HCT116 (cell line): ENCODE data around the gene HES2. TPM values are rescaled to one million over a fixed set of nuclear protein-coding genes. Genes with fewer than 3 reads are reported as not detected.

Experiments used
- ATAC-seq: fragments of 200-7000 bp; cut with Tn5 transposase; 2 replicates; pipeline ENCODE4 v1.9.1; 2020; ENCODE audit warnings: mild to moderate bottlenecking, moderate library complexity
- BruUV-seq: library from RNA; stranded (reverse); fragments of 400-500 nt; replicated peaks from 2 replicates; lab custom pipeline; 2021; lab: Mats Ljungman, UMichigan
- CTCF ChIA-PET: fragments of 300-600 bp; sonication (Branson Sonifier 250); formaldehyde crosslinking; loops from one replicate; lab custom pipeline; 2021; ENCODE audit warnings: antibody characterized with exemption; lab: Charles Lee
- POLR2A ChIA-PET: fragments of 300-600, 350-600 bp; sonication (Branson Sonifier 250); formaldehyde crosslinking; loops from one replicate; lab custom pipeline; 2021; ENCODE audit warnings: antibody characterized with exemption; lab: Charles Lee
- RAD21 ChIA-PET, 2 experiments: fragments of 300-600 bp; sonication (Branson Sonifier 250); formaldehyde crosslinking; loops; one replicate each; lab custom pipeline; 2023; ENCODE audit warnings: low total read pairs in 2 of 2; ENCODE audit not compliant: uncharacterized antibody in 2 of 2, unreplicated experiment in 2 of 2, low non-redundant PET in 1 of 2; lab: Charles Lee
- DNase-seq: peaks from one replicate; pipeline ENCODE4 v3.0.0-alpha.2; 2010; ENCODE audit warnings: low read depth, low spot score
- H2AFZ ChIP-seq: fragments of 200-600 bp; shearing (Covaris generic), sonication (generic); 2 replicates; pipeline ENCODE4 v1.6.1; 2017; ENCODE audit warnings: low read depth, mixed run types, mixed read lengths, antibody characterized with exemption, low read length; ENCODE audit not compliant: poor library complexity, severe bottlenecking
- H3K27ac ChIP-seq: 2 replicates; pipeline ENCODE4 v1.5.1; 2012; ENCODE audit warnings: low read depth, low read length
- H3K27me3 ChIP-seq: fragments of 200-600 bp; sonication (generic); 2 replicates; pipeline ENCODE4 v1.6.1; 2016; ENCODE audit warnings: mixed run types, low read length, mixed read lengths; ENCODE audit not compliant: insufficient read depth
- H3K36me3 ChIP-seq, 2 experiments: fragments of 200-500 bp in 1 of 2; fragments of 200-600 bp in 1 of 2; sonication (Bioruptor generic) in 1 of 2; sonication (generic) in 1 of 2; 2 replicates each; pipeline versions ENCODE4 v1.5.1 to v1.6.1; 2014 to 2016; ENCODE audit warnings: low read length in 2 of 2, inconsistent platforms in 1 of 2, mixed read lengths in 1 of 2, mixed run types in 1 of 2; ENCODE audit not compliant: insufficient read depth in 2 of 2, control insufficient read depth in 1 of 2
- H3K4me1 ChIP-seq, 2 experiments: fragments of 200-600 bp in 1 of 2; sonication (generic) in 1 of 2; 2 replicates each; pipeline versions ENCODE4 v1.5.1 to v1.6.1; 2012 to 2017; ENCODE audit warnings: low read length in 2 of 2, inconsistent platforms in 1 of 2, mild to moderate bottlenecking in 1 of 2, mixed read lengths in 1 of 2, mixed run types in 1 of 2, moderate library complexity in 1 of 2; ENCODE audit not compliant: insufficient read depth in 2 of 2, control insufficient read depth in 1 of 2
- H3K4me2 ChIP-seq: fragments of 200-600 bp; sonication (generic); 2 replicates; pipeline ENCODE4 v1.6.1; 2017; ENCODE audit warnings: mixed run types, low read length, mixed read lengths
- H3K4me3 ChIP-seq, 2 experiments: fragments of 200-600 bp in 1 of 2; sonication (generic) in 1 of 2; replicated peaks in 1 of 2; 2 replicates each; pipeline ENCODE4 v1.5.1; 2011 to 2016; ENCODE audit warnings: low read length in 2 of 2, control low read depth in 1 of 2, low read depth in 1 of 2, mild to moderate bottlenecking in 1 of 2, mixed read lengths in 1 of 2, mixed run types in 1 of 2
- H3K79me2 ChIP-seq: fragments of 200-600 bp; sonication (generic); 2 replicates; pipeline ENCODE4 v1.6.1; 2017; ENCODE audit warnings: mild to moderate bottlenecking, mixed run types, low read length, moderate library complexity, mixed read lengths; ENCODE audit not compliant: insufficient read depth
- H3K9ac ChIP-seq: fragments of 200-600 bp; sonication (generic); 2 replicates; pipeline ENCODE4 v1.6.1; 2016; ENCODE audit warnings: low read length, mixed read lengths
- H3K9me2 ChIP-seq: fragments of 200-600 bp; sonication (generic), shearing (Covaris generic); 2 replicates; pipeline ENCODE4 v1.6.1; 2017; ENCODE audit warnings: mixed run types, mild to moderate bottlenecking, moderate library complexity; ENCODE audit not compliant: insufficient read depth
- H3K9me3 ChIP-seq, 2 experiments: fragments of 200-500 bp in 1 of 2; fragments of 200-600 bp in 1 of 2; sonication (Bioruptor generic) in 1 of 2; sonication (generic) in 1 of 2; 2 replicates each; pipeline ENCODE4 v1.6.1; 2014 to 2017; ENCODE audit warnings: low read length in 2 of 2, mixed read lengths in 2 of 2, inconsistent platforms in 1 of 2, low read depth in 1 of 2, mild to moderate bottlenecking in 1 of 2, mixed run types in 1 of 2, moderate library complexity in 1 of 2; ENCODE audit not compliant: control insufficient read depth in 1 of 2, insufficient read depth in 1 of 2
- H4K20me1 ChIP-seq: fragments of 200-600 bp; sonication (generic), shearing (Covaris generic); 2 replicates; pipeline ENCODE4 v1.6.1; 2017; ENCODE audit warnings: mixed run types, mild to moderate bottlenecking, moderate library complexity; ENCODE audit not compliant: insufficient read depth
- CEBPB ChIP-seq: IDR thresholded peaks from 2 replicates; pipeline ENCODE4 v1.6.1; 2012; ENCODE audit warnings: low read depth
- EGR1 ChIP-seq: IDR thresholded peaks from 2 replicates; pipeline ENCODE4 v1.6.1; 2012; ENCODE audit warnings: low read depth
- EZH2phosphoT487 ChIP-seq: fragments of 200-600 bp; IDR thresholded peaks from 2 replicates; pipeline ENCODE4 v1.6.1; 2018; ENCODE audit warnings: antibody characterized with exemption, borderline replicate concordance
- FOSL1 ChIP-seq: IDR thresholded peaks from 2 replicates; pipeline ENCODE4 v1.6.1; 2012; ENCODE audit warnings: low read depth
- JUND ChIP-seq: IDR thresholded peaks from 2 replicates; pipeline ENCODE4 v1.6.1; 2012
- POLR2AphosphoS5 ChIP-seq: IDR thresholded peaks from 2 replicates; pipeline ENCODE4 v1.6.1; 2011; ENCODE audit warnings: mild to moderate bottlenecking, low read depth, low read length, moderate library complexity
- SIN3A ChIP-seq: IDR thresholded peaks from 2 replicates; pipeline ENCODE4 v1.6.1; 2012; ENCODE audit warnings: low read depth
- SP1 ChIP-seq: IDR thresholded peaks from 2 replicates; pipeline ENCODE4 v1.6.1; 2012; ENCODE audit warnings: low read depth
- SRF ChIP-seq: IDR thresholded peaks from 2 replicates; pipeline ENCODE4 v1.6.1; 2012; ENCODE audit warnings: low read depth
- TCF7L2 ChIP-seq: IDR thresholded peaks from 2 replicates; pipeline ENCODE4 v1.7.0; 2011; ENCODE audit warnings: borderline replicate concordance, inconsistent platforms; ENCODE audit not compliant: insufficient read depth, insufficient read length; ENCODE audit errors: extremely low read depth
- YY1 ChIP-seq: IDR thresholded peaks from 2 replicates; pipeline ENCODE4 v1.6.1; 2011; ENCODE audit warnings: low read length, low read depth, moderate library complexity, mild to moderate bottlenecking; ENCODE audit not compliant: insufficient replicate concordance; ENCODE audit errors: extremely low read depth
- ZNF274 ChIP-seq: fragments of 200-500 bp; sonication (Bioruptor generic); IDR thresholded peaks from 2 replicates; pipeline ENCODE4 v1.6.1; 2014; ENCODE audit warnings: mild to moderate bottlenecking, low read depth, low read length, inconsistent platforms
- intact Hi-C: fragments of 100-400 bp; cut with micrococcal nuclease; formaldehyde crosslinking; loops from 2 replicates; pipeline ENCODE4 v1.10.0; 2022
- total RNA-seq: library from RNA; stranded (reverse); gene quantifications from one replicate; pipeline ENCODE4 v1.2.1, GENCODE V29; 2021; ENCODE audit not compliant: unreplicated experiment
- TF ChIP-seq, protein P1 (sequence below), 3 experiments: fragments of 200-600 bp in 1 of 3; sonication (generic) in 1 of 3; IDR thresholded peaks in 2 of 3; conservative IDR thresholded peaks in 1 of 3; 2 replicates each; pipeline ENCODE4 v1.5.1; 2012 to 2017; ENCODE audit warnings: low read depth in 2 of 3, low read length in 2 of 3, antibody characterized with exemption in 1 of 3, borderline replicate concordance in 1 of 3, control low read depth in 1 of 3, mild to moderate bottlenecking in 1 of 3, mixed read lengths in 1 of 3, mixed run types in 1 of 3, moderate library complexity in 1 of 3; ENCODE audit not compliant: insufficient read depth in 1 of 3
- TF ChIP-seq, protein P2 (sequence below): IDR thresholded peaks from 2 replicates; pipeline ENCODE4 v1.6.1; 2012
- TF ChIP-seq, protein P3 (sequence below): IDR thresholded peaks from 2 replicates; pipeline ENCODE4 v1.6.1; 2012; ENCODE audit warnings: low read depth
- TF ChIP-seq, protein P4 (sequence below): IDR thresholded peaks from 2 replicates; pipeline ENCODE4 v1.6.1; 2012

The HES2 gene
- total RNA-seq, 1 experiment from 2014 or later = 8.4 TPM

DNA sequence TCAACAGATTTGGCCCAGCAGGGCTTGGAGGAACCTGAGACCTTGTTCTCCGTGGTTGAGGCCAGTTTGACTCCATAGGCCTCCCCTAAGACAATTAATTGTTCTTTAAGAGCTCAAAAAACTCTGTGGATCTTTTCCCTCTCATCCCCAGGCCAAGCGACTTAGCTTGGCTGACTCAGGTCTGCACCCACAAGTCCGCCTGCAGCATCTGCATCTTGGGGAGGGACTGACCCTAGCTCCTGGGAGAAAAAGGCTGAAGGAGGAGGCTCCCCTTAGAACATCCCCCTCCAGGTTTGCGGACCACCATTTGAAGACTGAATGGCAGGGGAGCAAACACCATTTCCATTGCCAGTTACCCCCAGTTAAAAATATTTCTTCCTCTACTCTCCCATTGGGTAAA lies 1.5 kb upstream of the HES2 start:
- Histone ChIP-seq H3K9me3 (no peaks in the 10 kb centered on the region), H4K20me1 (no peaks in the 10 kb centered on the region), H3K4me1 (peaks cover 44 to 87% of the 10 kb centered on the region in 2 experiments), H2AFZ (no peak overlapping the region), H3K27me3 (no peaks in the 10 kb centered on the region), H3K79me2 (peaks cover 6% of the 10 kb centered on the region; the same call in 1 of the 2 replicates), H3K9me2 (no peaks in the 10 kb centered on the region), H3K36me3 (no peaks in the 10 kb centered on the region)
- ChIA-PET POLR2A (no interaction called here), CTCF (interaction anchor here (1.4 to 3.5 kb wide), 2 partner anchors 18 to 175 kb away, joined by 3 to 105 read pairs; no protein-coding TSS in a partner anchor)
- intact Hi-C loops = no loop called here
- no peak for DNase-seq
- TF ChIP-seq SRF (no peak), POLR2AphosphoS5 (no peak), YY1 (no peak), SIN3A (no peak), CEBPB (no peak), EZH2phosphoT487 (no peak), SP1 (no peak), FOSL1 (no peak), JUND (no peak), ZNF274 (no peak), EGR1 (no peak), TCF7L2 (no peak)
- TF ChIP-seq, protein P1, sequence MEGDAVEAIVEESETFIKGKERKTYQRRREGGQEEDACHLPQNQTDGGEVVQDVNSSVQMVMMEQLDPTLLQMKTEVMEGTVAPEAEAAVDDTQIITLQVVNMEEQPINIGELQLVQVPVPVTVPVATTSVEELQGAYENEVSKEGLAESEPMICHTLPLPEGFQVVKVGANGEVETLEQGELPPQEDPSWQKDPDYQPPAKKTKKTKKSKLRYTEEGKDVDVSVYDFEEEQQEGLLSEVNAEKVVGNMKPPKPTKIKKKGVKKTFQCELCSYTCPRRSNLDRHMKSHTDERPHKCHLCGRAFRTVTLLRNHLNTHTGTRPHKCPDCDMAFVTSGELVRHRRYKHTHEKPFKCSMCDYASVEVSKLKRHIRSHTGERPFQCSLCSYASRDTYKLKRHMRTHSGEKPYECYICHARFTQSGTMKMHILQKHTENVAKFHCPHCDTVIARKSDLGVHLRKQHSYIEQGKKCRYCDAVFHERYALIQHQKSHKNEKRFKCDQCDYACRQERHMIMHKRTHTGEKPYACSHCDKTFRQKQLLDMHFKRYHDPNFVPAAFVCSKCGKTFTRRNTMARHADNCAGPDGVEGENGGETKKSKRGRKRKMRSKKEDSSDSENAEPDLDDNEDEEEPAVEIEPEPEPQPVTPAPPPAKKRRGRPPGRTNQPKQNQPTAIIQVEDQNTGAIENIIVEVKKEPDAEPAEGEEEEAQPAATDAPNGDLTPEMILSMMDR (IDR thresholded peaks at IDR 0.05 in 2 of 3, conservative IDR thresholded peaks at IDR 0.05 in 1 of 3; ENCODE audit: borderline replicate concordance in 1 of 3, insufficient read depth in 1 of 3, low read depth in 2 of 3, low read length in 2 of 3) = no peak
- TF ChIP-seq, protein P2, sequence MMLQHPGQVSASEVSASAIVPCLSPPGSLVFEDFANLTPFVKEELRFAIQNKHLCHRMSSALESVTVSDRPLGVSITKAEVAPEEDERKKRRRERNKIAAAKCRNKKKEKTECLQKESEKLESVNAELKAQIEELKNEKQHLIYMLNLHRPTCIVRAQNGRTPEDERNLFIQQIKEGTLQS = no peak
- TF ChIP-seq, protein P3, sequence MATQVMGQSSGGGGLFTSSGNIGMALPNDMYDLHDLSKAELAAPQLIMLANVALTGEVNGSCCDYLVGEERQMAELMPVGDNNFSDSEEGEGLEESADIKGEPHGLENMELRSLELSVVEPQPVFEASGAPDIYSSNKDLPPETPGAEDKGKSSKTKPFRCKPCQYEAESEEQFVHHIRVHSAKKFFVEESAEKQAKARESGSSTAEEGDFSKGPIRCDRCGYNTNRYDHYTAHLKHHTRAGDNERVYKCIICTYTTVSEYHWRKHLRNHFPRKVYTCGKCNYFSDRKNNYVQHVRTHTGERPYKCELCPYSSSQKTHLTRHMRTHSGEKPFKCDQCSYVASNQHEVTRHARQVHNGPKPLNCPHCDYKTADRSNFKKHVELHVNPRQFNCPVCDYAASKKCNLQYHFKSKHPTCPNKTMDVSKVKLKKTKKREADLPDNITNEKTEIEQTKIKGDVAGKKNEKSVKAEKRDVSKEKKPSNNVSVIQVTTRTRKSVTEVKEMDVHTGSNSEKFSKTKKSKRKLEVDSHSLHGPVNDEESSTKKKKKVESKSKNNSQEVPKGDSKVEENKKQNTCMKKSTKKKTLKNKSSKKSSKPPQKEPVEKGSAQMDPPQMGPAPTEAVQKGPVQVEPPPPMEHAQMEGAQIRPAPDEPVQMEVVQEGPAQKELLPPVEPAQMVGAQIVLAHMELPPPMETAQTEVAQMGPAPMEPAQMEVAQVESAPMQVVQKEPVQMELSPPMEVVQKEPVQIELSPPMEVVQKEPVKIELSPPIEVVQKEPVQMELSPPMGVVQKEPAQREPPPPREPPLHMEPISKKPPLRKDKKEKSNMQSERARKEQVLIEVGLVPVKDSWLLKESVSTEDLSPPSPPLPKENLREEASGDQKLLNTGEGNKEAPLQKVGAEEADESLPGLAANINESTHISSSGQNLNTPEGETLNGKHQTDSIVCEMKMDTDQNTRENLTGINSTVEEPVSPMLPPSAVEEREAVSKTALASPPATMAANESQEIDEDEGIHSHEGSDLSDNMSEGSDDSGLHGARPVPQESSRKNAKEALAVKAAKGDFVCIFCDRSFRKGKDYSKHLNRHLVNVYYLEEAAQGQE = no peak
- TF ChIP-seq, protein P4, sequence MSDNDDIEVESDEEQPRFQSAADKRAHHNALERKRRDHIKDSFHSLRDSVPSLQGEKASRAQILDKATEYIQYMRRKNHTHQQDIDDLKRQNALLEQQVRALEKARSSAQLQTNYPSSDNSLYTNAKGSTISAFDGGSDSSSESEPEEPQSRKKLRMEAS = no peak
- TF ChIP-seq, all 23 proteins: peak for 0
- Histone ChIP-seq H3K4me3 (no peak overlapping the region), H3K9ac (peak overlapping the region; percentile 71; the same call in 1 of the 2 replicates), H3K4me2 (peak overlapping the region; percentile 97), H3K27ac (no peak overlapping the region)
- no peak for ATAC-seq
- RAD21 ChIA-PET = no interaction called here
- BruUV-seq = no TSS peak
